Peyer's patch (tissue), 4 donors: ENCODE measurements around the gene GRID2.
"Not testable (repeated sequence)": the region's sequence is repeated elsewhere in the genome, so short reads cannot be mapped to it uniquely, and the experiment has no call there.

Source experiments
- POLR2A ChIP-seq, 2 donors: fragments of 450-650 bp; IDR thresholded peaks; one replicate each; pipeline ENCODE4 v1.5.1; 2017; ENCODE audit warnings: antibody characterized with exemption in 2 of 2, mild to moderate bottlenecking in 2 of 2, moderate library complexity in 2 of 2
- TF ChIP-seq, protein P1 (sequence below), 6 experiments: fragments of 450-650 bp in 4 of 6; fragments of 200-600 bp in 2 of 6; sonication (generic) in 1 of 6; IDR thresholded peaks; one replicate each; pipeline ENCODE4 v1.5.1; 2017 to 2019; ENCODE audit warnings: antibody characterized with exemption in 6 of 6, mild to moderate bottlenecking in 3 of 6, moderate library complexity in 1 of 6

DNA sequence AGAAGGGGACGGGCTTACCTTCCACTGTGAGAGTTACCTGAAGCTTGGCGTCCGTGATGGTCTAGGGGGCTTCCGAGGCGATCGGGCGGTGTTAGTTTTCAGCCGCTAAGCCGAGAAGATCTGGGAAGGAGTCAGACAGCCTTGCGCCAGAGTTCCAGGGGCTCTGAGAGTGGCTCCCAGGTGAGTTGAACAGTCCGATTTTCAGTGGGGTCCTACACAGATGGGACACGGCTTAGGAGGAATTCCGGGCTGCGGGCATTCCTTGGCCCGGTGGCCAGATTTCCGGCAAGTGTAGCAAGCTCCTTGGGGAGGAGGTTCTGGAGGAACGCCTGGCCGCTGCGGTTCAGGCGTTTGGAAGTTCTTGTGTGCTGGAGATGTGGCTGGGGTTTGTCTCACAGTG lies 138.4 kb downstream of the GRID2 start:
- TF ChIP-seq, protein P1, sequence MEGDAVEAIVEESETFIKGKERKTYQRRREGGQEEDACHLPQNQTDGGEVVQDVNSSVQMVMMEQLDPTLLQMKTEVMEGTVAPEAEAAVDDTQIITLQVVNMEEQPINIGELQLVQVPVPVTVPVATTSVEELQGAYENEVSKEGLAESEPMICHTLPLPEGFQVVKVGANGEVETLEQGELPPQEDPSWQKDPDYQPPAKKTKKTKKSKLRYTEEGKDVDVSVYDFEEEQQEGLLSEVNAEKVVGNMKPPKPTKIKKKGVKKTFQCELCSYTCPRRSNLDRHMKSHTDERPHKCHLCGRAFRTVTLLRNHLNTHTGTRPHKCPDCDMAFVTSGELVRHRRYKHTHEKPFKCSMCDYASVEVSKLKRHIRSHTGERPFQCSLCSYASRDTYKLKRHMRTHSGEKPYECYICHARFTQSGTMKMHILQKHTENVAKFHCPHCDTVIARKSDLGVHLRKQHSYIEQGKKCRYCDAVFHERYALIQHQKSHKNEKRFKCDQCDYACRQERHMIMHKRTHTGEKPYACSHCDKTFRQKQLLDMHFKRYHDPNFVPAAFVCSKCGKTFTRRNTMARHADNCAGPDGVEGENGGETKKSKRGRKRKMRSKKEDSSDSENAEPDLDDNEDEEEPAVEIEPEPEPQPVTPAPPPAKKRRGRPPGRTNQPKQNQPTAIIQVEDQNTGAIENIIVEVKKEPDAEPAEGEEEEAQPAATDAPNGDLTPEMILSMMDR (IDR thresholded peaks at IDR 0.05), result not testable (repeated sequence)
- TF ChIP-seq POLR2A (IDR thresholded peaks at IDR 0.05), result not testable (repeated sequence)
